Superior temporal gyrus (tissue), 1 donor: ENCODE measurements around the gene PHB1.
"Not testable (repeated sequence)": the region's sequence is repeated elsewhere in the genome, so short reads cannot be mapped to it uniquely, and the experiment has no call there.

Experiments
- DNase-seq: peaks from one replicate; pipeline ENCODE4 v3.0.0-alpha.2; 2016; ENCODE audit errors: extremely low spot score

The PHB1 gene

GRCh38 chr17:49406421-49407061, 8.1 kb downstream of the PHB1 start:
- no peak for DNase-seq

GRCh38 chr17:49404906-49405305, 9.8 kb downstream of the PHB1 start:
- DNase-seq, result no peak

GRCh38 chr17:49404361-49404760, 10.3 kb downstream of the PHB1 start:
- DNase-seq, result no peak

- DNase-seq, result peak; percentile 71
These were observed 11.0 kb downstream of the PHB1 start for GRCh38 chr17:49403514-49404289.

GRCh38 chr17:49402706-49403105, 12.0 kb downstream of the PHB1 start:
- no peak for DNase-seq

- peak; percentile 87 for DNase-seq
These were observed 12.6 kb downstream of the PHB1 start for GRCh38 chr17:49401971-49402611.

- no peak for DNase-seq
These were observed 14.7 kb downstream of the PHB1 start for GRCh38 chr17:49399995-49400394.

- DNase-seq, result no peak
These were observed 17.1 kb downstream of the PHB1 start for GRCh38 chr17:49397586-49397985.

GRCh38 chr17:49393491-49394255, 21.0 kb downstream of the PHB1 start:
- DNase-seq, result no peak

GRCh38 chr17:49390548-49391324, 23.9 kb downstream of the PHB1 start:
- DNase-seq, result peak; percentile 92

GRCh38 chr17:49389514-49390347, 25.0 kb downstream of the PHB1 start:
- not testable (repeated sequence) for DNase-seq

- no peak for DNase-seq
These were observed 25.8 kb downstream of the PHB1 start for GRCh38 chr17:49388692-49389513.

GRCh38 chr17:49388290-49388640, 26.4 kb downstream of the PHB1 start:
- DNase-seq, result no peak

- DNase-seq, result no peak
These were observed 27.0 kb downstream of the PHB1 start for GRCh38 chr17:49387498-49388289.

- DNase-seq, result no peak
These were observed 28.3 kb downstream of the PHB1 start for GRCh38 chr17:49386373-49386772.

- DNase-seq, result no peak
These were observed 29.7 kb downstream of the PHB1 start for GRCh38 chr17:49384951-49385350.

GRCh38 chr17:49383060-49383459, 31.6 kb downstream of the PHB1 start:
- no peak for DNase-seq

GRCh38 chr17:49382556-49382955, 32.1 kb downstream of the PHB1 start:
- no peak for DNase-seq

GRCh38 chr17:49381793-49382192, 32.9 kb downstream of the PHB1 start:
- DNase-seq, result no peak
